ENCODE data around the gene SALL4.
A peak's percentile ranks its signal among the peaks of the same experiment; 100 is the strongest.
"Not testable (repeated sequence)": the region's sequence is repeated elsewhere in the genome, so short reads cannot be mapped to it uniquely, and the experiment has no call there.

Gene SALL4

GRCh38 chr20:51769976-51770615 lies 32.2 kb downstream of the SALL4 start:
- DNase-seq (ENCODE audit: low spot score) = no peak
- no peak for TF ChIP-seq CTCF (IDR thresholded peaks at IDR 0.05; ENCODE audit: extremely low read depth, missing control alignments)

GRCh38 chr20:51768759-51769517 lies 33.4 kb downstream of the SALL4 start:
- no peak for DNase-seq (ENCODE audit: low spot score)

GRCh38 chr20:51767867-51768758 lies 34.2 kb downstream of the SALL4 start, which contains the start of gene ATP9A:
Gene ATP9A, minus strand, starts transcription at chr20:51768390. Its CDS starts 21 bp downstream, at chr20:51768369.
- peak; percentile 41 for DNase-seq (ENCODE audit: low spot score)
- no peak for TF ChIP-seq CTCF (IDR thresholded peaks at IDR 0.05; ENCODE audit: extremely low read depth, missing control alignments)

More at GRCh38 chr20:51768759-51769517, 33.4 kb downstream of the SALL4 start:
- TF ChIP-seq CTCF (IDR thresholded peaks at IDR 0.05; ENCODE audit: extremely low read depth, missing control alignments) = no peak

GRCh38 chr20:51766994-51767866 lies 35.1 kb downstream of the SALL4 start:
- no peak for TF ChIP-seq CTCF (IDR thresholded peaks at IDR 0.05; ENCODE audit: extremely low read depth, missing control alignments)
- DNase-seq (ENCODE audit: low spot score) = peak; percentile 53

GRCh38 chr20:51765381-51765780 lies 36.9 kb downstream of the SALL4 start:
- not testable (repeated sequence) for DNase-seq (ENCODE audit: low spot score)

GRCh38 chr20:51763965-51764602 lies 38.2 kb downstream of the SALL4 start:
- DNase-seq (ENCODE audit: low spot score) = no peak
- no peak for TF ChIP-seq CTCF (IDR thresholded peaks at IDR 0.05; ENCODE audit: extremely low read depth, missing control alignments)

Measured in GM20000 (cell line).